ENCODE data around the gene ARID1B. TPM values are rescaled to one million over a fixed set of nuclear protein-coding genes. Genes with fewer than 3 reads are reported as not detected.

Gene ARID1B
- total RNA-seq, 1 donor from 2014 or later: 16.3 TPM

DNA sequence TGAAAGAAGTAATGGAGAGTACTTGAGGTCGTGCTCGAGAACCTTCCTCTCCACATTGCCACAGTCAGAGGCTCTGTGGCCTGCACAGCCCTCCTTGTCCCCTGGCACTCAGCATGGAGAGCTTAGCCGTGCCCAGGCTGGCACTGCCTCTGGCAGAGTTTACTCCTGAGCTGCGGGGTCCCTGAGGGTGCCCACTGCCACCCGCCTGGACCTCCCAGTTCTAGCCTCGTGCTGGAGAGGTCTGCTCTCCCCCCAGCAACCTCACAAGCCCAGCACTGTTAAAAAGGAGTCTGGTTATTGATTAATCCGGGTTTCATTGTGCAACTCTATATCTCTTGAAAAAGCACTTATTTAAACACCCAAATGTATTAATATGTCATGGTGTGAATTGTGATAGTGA, 319.3 kb downstream of the ARID1B start:
- DNase-seq (ENCODE audit: low read depth): no peak
- FAIRE-seq: no peak
- no peaks in the 10 kb centered on the region for H3K27me3 ChIP-seq (ENCODE audit: control insufficient read depth, insufficient read depth, low read length)
- TF ChIP-seq, protein P1, sequence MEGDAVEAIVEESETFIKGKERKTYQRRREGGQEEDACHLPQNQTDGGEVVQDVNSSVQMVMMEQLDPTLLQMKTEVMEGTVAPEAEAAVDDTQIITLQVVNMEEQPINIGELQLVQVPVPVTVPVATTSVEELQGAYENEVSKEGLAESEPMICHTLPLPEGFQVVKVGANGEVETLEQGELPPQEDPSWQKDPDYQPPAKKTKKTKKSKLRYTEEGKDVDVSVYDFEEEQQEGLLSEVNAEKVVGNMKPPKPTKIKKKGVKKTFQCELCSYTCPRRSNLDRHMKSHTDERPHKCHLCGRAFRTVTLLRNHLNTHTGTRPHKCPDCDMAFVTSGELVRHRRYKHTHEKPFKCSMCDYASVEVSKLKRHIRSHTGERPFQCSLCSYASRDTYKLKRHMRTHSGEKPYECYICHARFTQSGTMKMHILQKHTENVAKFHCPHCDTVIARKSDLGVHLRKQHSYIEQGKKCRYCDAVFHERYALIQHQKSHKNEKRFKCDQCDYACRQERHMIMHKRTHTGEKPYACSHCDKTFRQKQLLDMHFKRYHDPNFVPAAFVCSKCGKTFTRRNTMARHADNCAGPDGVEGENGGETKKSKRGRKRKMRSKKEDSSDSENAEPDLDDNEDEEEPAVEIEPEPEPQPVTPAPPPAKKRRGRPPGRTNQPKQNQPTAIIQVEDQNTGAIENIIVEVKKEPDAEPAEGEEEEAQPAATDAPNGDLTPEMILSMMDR (IDR thresholded peaks at IDR 0.05; ENCODE audit: insufficient read depth, low read length, severe bottlenecking): no peak
- H3K36me3 ChIP-seq (ENCODE audit: control insufficient read depth, insufficient read depth, low read length): no peaks in the 10 kb centered on the region
- H3K4me3 ChIP-seq (ENCODE audit: low read depth, low read length): no peak overlapping the region

DNA sequence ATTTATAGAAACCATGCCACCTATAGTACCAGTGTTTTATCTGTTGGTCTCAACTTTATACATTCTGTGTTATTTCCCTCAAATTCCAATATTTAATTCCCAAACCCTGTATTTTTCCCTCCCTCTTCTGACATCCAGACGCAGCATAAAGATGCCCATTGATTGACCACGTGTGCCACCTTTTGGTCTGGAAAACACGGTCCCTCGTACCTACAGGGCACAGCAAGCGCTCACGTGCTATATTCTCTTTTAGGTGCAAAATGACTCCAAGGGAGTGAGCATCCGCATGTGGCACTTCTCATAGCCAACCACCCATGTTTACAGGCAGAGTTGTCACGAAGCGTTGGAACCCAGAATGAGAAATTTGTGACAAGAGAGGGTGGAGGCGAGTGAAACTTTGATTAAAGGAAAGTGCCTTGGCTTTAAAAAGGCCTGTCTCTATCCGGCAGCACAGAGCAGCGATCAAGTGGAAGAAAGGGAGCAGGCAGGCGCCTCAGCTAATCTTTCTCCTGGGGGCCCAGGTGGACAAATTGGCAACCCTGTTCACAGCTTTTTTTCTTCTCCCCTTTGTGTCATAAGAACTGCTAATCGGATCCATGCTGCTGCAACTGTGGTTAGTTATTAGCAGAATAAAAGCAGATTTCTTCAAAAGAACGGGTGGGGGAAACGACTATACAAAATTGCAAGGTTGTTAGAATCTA, 320.2 kb downstream of the ARID1B start:
- TF ChIP-seq, protein P1 (IDR thresholded peaks at IDR 0.05; ENCODE audit: insufficient read depth, low read length, severe bottlenecking): no peak
- FAIRE-seq (no peak), DNase-seq (ENCODE audit: low read depth) (no peak)
- H3K4me3 ChIP-seq (ENCODE audit: low read depth, low read length): no peak overlapping the region
- H3K36me3 ChIP-seq (ENCODE audit: control insufficient read depth, insufficient read depth, low read length): no peaks in the 10 kb centered on the region
- H3K27me3 ChIP-seq (ENCODE audit: control insufficient read depth, insufficient read depth, low read length): no peaks in the 10 kb centered on the region

DNA sequence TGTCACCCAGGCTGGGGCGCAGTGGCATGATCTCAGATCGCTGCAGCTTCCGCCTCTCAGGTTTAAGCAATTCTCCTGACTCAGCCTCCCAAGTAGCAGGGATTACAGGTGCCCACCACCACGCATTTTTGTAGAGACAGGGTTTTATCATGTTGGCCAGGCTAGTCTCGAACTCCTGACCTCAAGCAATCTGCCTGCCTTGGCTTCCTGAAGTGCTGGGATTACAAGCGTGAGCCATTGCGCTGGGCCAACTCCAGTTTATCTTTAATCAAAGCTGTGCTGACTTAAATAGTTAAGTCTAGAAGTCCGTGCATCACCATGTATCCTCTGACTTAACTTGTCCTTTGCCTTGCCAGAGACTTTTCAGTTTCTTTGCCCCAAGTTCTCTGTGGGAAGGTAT, 321.8 kb downstream of the ARID1B start:
- Histone ChIP-seq H3K36me3 (ENCODE audit: control insufficient read depth, insufficient read depth, low read length) (no peaks in the 10 kb centered on the region), H3K4me3 (ENCODE audit: low read depth, low read length) (no peak overlapping the region), H3K27me3 (ENCODE audit: control insufficient read depth, insufficient read depth, low read length) (no peaks in the 10 kb centered on the region)
- FAIRE-seq: no peak
- DNase-seq (ENCODE audit: low read depth): no peak
- TF ChIP-seq, protein P1 (IDR thresholded peaks at IDR 0.05; ENCODE audit: insufficient read depth, low read length, severe bottlenecking): no peak

DNA sequence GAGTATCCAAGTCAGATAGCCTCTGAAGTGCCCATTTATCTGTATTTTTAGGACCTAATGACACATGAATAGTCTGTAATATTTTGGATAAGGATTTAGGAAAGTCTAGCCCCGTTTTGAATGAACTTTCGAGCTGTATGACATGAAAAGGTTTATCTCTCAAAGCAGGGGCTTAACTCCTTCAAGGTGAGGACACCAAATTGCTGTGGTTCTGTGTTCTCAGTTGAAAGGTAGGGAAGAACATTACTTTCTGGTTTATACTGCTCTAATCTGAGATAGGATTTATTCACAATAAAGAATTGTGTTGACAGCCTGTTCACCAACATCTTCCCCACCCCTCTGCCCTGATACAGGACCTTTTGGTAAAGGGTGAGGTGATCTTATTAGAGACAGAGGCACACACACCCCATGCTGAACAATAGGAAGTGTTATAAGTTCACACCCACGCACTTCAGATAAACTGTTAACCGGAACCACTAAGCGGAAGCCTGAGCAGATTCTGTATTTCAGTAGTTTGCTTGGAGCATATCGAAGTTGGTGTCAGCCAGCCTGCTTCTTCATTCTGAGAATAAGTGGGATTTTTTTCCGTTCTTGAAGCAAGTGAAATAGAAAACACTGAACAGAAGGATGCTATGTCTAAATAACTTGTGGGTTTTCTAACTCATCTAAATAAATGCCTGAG, 322.9 kb downstream of the ARID1B start:
- no peak for FAIRE-seq
- TF ChIP-seq, protein P1 (IDR thresholded peaks at IDR 0.05; ENCODE audit: insufficient read depth, low read length, severe bottlenecking): no peak
- no peak for DNase-seq (ENCODE audit: low read depth)
- Histone ChIP-seq H3K4me3 (ENCODE audit: low read depth, low read length) (no peak overlapping the region), H3K27me3 (ENCODE audit: control insufficient read depth, insufficient read depth, low read length) (no peaks in the 10 kb centered on the region), H3K36me3 (ENCODE audit: control insufficient read depth, insufficient read depth, low read length) (no peaks in the 10 kb centered on the region)

DNA sequence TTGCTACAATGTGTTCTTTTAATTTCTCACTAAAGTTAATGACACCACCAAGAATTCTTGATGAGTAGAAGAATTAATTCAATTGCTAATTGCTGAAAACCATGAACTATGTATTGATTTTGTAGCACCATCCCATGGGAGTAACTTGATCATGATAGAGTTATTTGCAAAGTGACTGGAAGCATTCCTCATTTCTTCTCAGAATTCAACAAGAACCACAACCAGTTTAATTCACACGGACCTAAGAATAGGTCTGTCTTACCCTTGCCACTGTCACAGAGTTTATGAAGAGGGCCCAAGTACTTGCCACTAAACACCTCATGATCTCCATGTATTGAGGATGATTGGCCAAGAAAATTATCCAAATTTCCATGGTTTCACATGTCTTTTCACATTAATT, 324.0 kb downstream of the ARID1B start:
- TF ChIP-seq, protein P1 (IDR thresholded peaks at IDR 0.05; ENCODE audit: insufficient read depth, low read length, severe bottlenecking): no peak
- no peak for DNase-seq (ENCODE audit: low read depth)
- H3K36me3 ChIP-seq (ENCODE audit: control insufficient read depth, insufficient read depth, low read length): no peaks in the 10 kb centered on the region
- H3K4me3 ChIP-seq (ENCODE audit: low read depth, low read length): no peak overlapping the region
- H3K27me3 ChIP-seq (ENCODE audit: control insufficient read depth, insufficient read depth, low read length): no peaks in the 10 kb centered on the region
- no peak for FAIRE-seq
